Tibial nerve (tissue), 4 donors: ENCODE data around the gene ARHGAP26. TPM values are rescaled to one million over a fixed set of nuclear protein-coding genes. Genes with fewer than 3 reads are reported as not detected.

Experiments used
- DNase-seq, 2 donors: peaks; one replicate each; pipeline ENCODE4 v3.0.0-alpha.2; 2019; ENCODE audit warnings: low spot score in 2 of 2
- H3K27ac ChIP-seq, 4 donors: fragments of 200-600 bp; sonication (generic) in 3 of 4; one replicate each; pipeline ENCODE4 v1.5.1; 2017 to 2019; ENCODE audit warnings: mild to moderate bottlenecking in 1 of 4
- H3K27me3 ChIP-seq, 2 donors: fragments of 200-600 bp; sonication (generic) in 1 of 2; one replicate each; pipeline versions ENCODE4 v1.5.1 to v1.6.0; 2017 to 2019
- H3K36me3 ChIP-seq, 3 donors: fragments of 200-600 bp; sonication (generic); one replicate each; pipeline ENCODE4 v1.5.1; 2018 to 2019
- H3K4me1 ChIP-seq, 4 donors: fragments of 200-600 bp; sonication (generic) in 3 of 4; one replicate each; pipeline ENCODE4 v1.5.1; 2017 to 2019
- H3K4me3 ChIP-seq, 4 donors: fragments of 200-600 bp; sonication (generic) in 3 of 4; one replicate each; pipeline ENCODE4 v1.5.1; 2017 to 2019; ENCODE audit warnings: mild to moderate bottlenecking in 1 of 4, moderate library complexity in 1 of 4
- H3K9me3 ChIP-seq, 4 donors: fragments of 200-600 bp; sonication (generic) in 3 of 4; one replicate each; pipeline ENCODE4 v1.5.1; 2017 to 2019
- CTCF ChIP-seq, 5 experiments: fragments of 200-600 bp in 3 of 5; fragments of 450-650 bp in 2 of 5; sonication (generic) in 3 of 5; IDR thresholded peaks; one replicate each; pipeline ENCODE4 v1.5.1; 2016 to 2019; ENCODE audit warnings: antibody characterized with exemption in 5 of 5, mild to moderate bottlenecking in 3 of 5, moderate library complexity in 2 of 5
- EP300 ChIP-seq, 2 donors: sonication (generic); formaldehyde crosslinking; IDR thresholded peaks; one replicate each; pipeline ENCODE4 v1.6.1; 2017; ENCODE audit warnings: antibody characterized with exemption in 2 of 2, mild to moderate bottlenecking in 1 of 2
- POLR2A ChIP-seq, 2 donors: fragments of 450-650 bp; IDR thresholded peaks; one replicate each; pipeline ENCODE4 v1.6.1; 2017; ENCODE audit warnings: antibody characterized with exemption in 2 of 2, mild to moderate bottlenecking in 2 of 2, moderate library complexity in 2 of 2
- WGBS, 2 donors: methylation state at CpG; one replicate each; pipeline ENCODE4 v1.1.5; 2018; 5-methylcytosine and 5-hydroxymethylcytosine counted together
- total RNA-seq, 4 donors: library from RNA; depleted of rRNA; stranded (reverse); fragments of >200 nt; gene quantifications; one replicate each; pipeline ENCODE4 v1.1.0, GENCODE V29; 2016

Gene ARHGAP26
- total RNA-seq, 4 donors from 2014 or later = 33.7 to 77.8 (median 57.8) TPM

- Histone ChIP-seq H3K4me1 (peaks cover 0 to 24% (median 9%) of the 10 kb centered on the region in 4 donors), H3K27me3 (no peaks in the 10 kb centered on the region), H3K27ac (no peak overlapping the region), H3K4me3 (no peak overlapping the region), H3K9me3 (no peaks in the 10 kb centered on the region), H3K36me3 (no peaks in the 10 kb centered on the region)
- DNase-seq = no peak
- WGBS, 2 donors = 85 to 90% methylated on average over 4 of the region's 4 CpGs
- TF ChIP-seq EP300 (IDR thresholded peaks at IDR 0.05) (no peak), CTCF (IDR thresholded peaks at IDR 0.05) (no peak), POLR2A (IDR thresholded peaks at IDR 0.05) (no peak)
Measured at GRCh38 chr5:142725231-142726187, 44.7 kb upstream of the ARHGAP26 start.

GRCh38 chr5:142726188-142726731 lies 43.9 kb upstream of the ARHGAP26 start:
- 22 to 29% methylated on average over 2 of the region's 2 CpGs for WGBS, 2 donors
- no peak for DNase-seq
- Histone ChIP-seq H3K4me3 (no peak overlapping the region), H3K27me3 (no peaks in the 10 kb centered on the region), H3K27ac (no peak overlapping the region), H3K4me1 (peaks cover 0 to 24% (median 9%) of the 10 kb centered on the region in 4 donors), H3K36me3 (no peaks in the 10 kb centered on the region), H3K9me3 (no peaks in the 10 kb centered on the region)
- TF ChIP-seq EP300 (IDR thresholded peaks at IDR 0.05) = peak in 1 of 2 donors; percentile 28
- TF ChIP-seq POLR2A (IDR thresholded peaks at IDR 0.05) = no peak

- TF ChIP-seq EP300 (IDR thresholded peaks at IDR 0.05) (no peak), CTCF (IDR thresholded peaks at IDR 0.05) (no peak), POLR2A (IDR thresholded peaks at IDR 0.05) (no peak)
- H3K4me1 ChIP-seq = peaks cover 0 to 17% (median 6%) of the 10 kb centered on the region in 4 donors
- H3K36me3 ChIP-seq = no peaks in the 10 kb centered on the region
- H3K9me3 ChIP-seq = no peaks in the 10 kb centered on the region
- H3K27me3 ChIP-seq = no peaks in the 10 kb centered on the region
- WGBS, 2 donors = 87 to 93% methylated on average over 2 of the region's 2 CpGs
- H3K4me3 ChIP-seq = no peak overlapping the region
- no peak overlapping the region for H3K27ac ChIP-seq
- no peak for DNase-seq
Measured at GRCh38 chr5:142727735-142728047, 42.5 kb upstream of the ARHGAP26 start.

- DNase-seq = no peak
- Histone ChIP-seq H3K4me1 (no peaks in the 10 kb centered on the region), H3K4me3 (no peak overlapping the region), H3K27me3 (no peaks in the 10 kb centered on the region), H3K27ac (no peak overlapping the region), H3K9me3 (no peaks in the 10 kb centered on the region), H3K36me3 (no peaks in the 10 kb centered on the region)
- WGBS, 2 donors = 66 to 79% methylated on average over 8 of the region's 8 CpGs
- TF ChIP-seq EP300 (IDR thresholded peaks at IDR 0.05) (no peak), POLR2A (IDR thresholded peaks at IDR 0.05) (no peak), CTCF (IDR thresholded peaks at IDR 0.05) (no peak)
Measured at GRCh38 chr5:142735323-142736246, 34.6 kb upstream of the ARHGAP26 start.

- 69 to 80% methylated on average over 7 of the region's 7 CpGs for WGBS, 2 donors
Measured at GRCh38 chr5:142736247-142736632, 33.9 kb upstream of the ARHGAP26 start.

More at GRCh38 chr5:142736247-142736632, 33.9 kb upstream of the ARHGAP26 start:
- H3K27ac ChIP-seq = no peak overlapping the region
- no peaks in the 10 kb centered on the region for H3K9me3 ChIP-seq
- no peaks in the 10 kb centered on the region for H3K27me3 ChIP-seq
- TF ChIP-seq EP300 (IDR thresholded peaks at IDR 0.05) = no peak
- no peak for TF ChIP-seq POLR2A (IDR thresholded peaks at IDR 0.05)
- no peak for TF ChIP-seq CTCF (IDR thresholded peaks at IDR 0.05)
- no peak for DNase-seq
- H3K36me3 ChIP-seq = no peaks in the 10 kb centered on the region
- peaks cover 0 to 2% (median 0%) of the 10 kb centered on the region in 4 donors for H3K4me1 ChIP-seq
- no peak overlapping the region for H3K4me3 ChIP-seq
